ENCODE measurements around the gene NEXMIF.
"Not testable (repeated sequence)": the region's sequence is repeated elsewhere in the genome, so short reads cannot be mapped to it uniquely, and the experiment has no call there.

Gene NEXMIF

DNA sequence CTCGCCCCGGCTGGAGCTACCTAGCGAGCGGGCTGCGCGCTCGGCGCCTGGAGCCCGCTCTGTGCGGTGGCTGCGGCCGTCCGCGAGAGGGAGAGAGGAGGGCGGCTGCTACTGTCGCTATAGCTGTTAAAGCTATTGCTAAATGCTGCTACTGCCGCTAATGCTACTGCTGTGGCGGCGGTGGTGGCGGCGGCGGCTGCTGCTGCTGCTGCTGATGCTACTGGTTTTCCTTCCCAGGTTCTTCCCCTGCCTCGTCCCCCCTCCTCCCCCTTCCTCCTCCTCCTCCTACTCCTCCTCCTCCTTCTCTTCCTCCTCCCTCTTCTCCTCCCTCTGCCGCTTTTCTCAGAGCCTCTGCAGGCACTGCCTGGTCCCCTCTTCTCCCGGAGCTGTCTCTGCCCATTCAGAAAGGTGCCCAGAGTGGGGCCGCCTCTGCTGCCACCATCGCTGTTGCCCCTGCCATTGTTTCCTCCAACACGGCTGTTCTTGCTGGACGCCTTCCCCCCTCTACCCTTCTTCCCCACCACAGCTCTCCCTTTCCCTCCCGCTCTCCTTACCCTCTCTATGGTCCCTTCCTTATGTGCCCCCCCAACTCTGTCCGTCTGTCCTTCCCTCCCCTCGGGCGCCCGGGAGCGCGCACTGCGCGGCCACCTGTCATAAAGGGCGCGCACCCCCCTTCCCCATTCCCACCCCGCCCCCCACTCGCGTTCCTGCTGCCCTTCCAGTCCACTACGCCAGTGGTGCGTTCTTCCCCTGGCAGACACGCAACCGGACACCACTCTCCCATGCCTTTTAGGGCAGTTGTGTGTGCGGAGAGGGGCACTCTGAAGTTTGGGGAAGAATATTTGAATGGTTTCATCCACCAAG is at the start of gene NEXMIF:
NEXMIF (minus strand) TSS at position 228 of the 864 bp plus-strand sequence.
- Histone ChIP-seq H3K4me1 (ENCODE audit: insufficient read depth, low read length) (no peaks in the 10 kb centered on the region), H3K36me3 (ENCODE audit: insufficient read depth, low read length) (no peaks in the 10 kb centered on the region), H3K4me3 (ENCODE audit: low read length) (peak within 1 kb of the TSS; percentile 52), H3K9me3 (ENCODE audit: low read length) (no peaks in the 10 kb centered on the region), H2AFZ (ENCODE audit: low read depth, low read length) (peak within 1 kb of the TSS; percentile 82), H3K27me3 (ENCODE audit: insufficient read depth, low read length) (peaks cover 9% of the 10 kb centered on the region)

DNA sequence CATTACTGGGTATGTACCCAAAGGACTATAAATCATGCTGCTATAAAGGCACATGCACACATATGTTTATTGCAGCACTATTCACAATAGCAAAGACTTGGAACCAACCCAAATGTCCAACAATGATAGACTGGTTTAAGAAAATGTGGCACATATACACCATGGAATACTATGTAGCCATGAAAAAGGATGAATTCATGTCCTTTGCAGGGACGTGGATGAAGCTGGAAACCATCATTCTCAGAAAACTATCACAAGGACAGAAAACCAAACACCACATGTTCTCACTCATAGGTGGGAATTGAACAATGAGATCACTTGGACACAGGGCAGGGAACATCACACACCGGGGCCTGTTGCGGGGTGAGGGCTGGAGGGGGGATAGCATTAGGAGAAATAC is 36.7 kb upstream of the NEXMIF start:
- H3K27me3 ChIP-seq (ENCODE audit: insufficient read depth, low read length); H3K9me3 ChIP-seq (ENCODE audit: low read length); H3K36me3 ChIP-seq (ENCODE audit: insufficient read depth, low read length); H3K4me1 ChIP-seq (ENCODE audit: insufficient read depth, low read length); H2AFZ ChIP-seq (ENCODE audit: low read depth, low read length); H3K4me3 ChIP-seq (ENCODE audit: low read length): not testable (repeated sequence)

GRCh38 chrX:74949717-74950116 is 24.5 kb upstream of the NEXMIF start:
- Histone ChIP-seq H3K27me3 (ENCODE audit: insufficient read depth, low read length) (no peaks in the 10 kb centered on the region), H3K36me3 (ENCODE audit: insufficient read depth, low read length) (no peaks in the 10 kb centered on the region), H3K4me3 (ENCODE audit: low read length) (no peak overlapping the region), H3K9me3 (ENCODE audit: low read length) (no peaks in the 10 kb centered on the region), H2AFZ (ENCODE audit: low read depth, low read length) (no peak overlapping the region), H3K4me1 (ENCODE audit: insufficient read depth, low read length) (no peaks in the 10 kb centered on the region)

DNA sequence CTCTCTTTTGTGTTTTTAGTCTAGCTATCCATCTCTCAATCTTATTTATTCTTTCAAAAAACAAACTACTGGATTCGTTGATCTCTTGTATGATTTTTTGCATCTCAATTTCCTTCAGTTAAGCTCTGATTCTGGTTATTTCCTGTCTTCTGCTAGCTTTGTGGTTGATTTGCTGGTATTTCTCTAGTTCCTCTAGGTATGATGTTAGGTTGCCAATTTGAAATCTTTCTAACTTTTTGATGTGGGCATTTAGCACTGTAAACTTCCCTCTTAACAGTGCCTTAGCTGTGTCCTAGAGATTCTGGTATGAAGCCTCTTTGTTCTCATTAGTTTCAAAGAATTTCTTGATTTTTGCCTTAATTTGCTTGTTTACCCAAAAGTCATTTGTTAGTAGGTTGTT is 15.2 kb upstream of the NEXMIF start:
- no peaks in the 10 kb centered on the region for H3K27me3 ChIP-seq (ENCODE audit: insufficient read depth, low read length)
- no peak overlapping the region for H3K4me3 ChIP-seq (ENCODE audit: low read length)
- no peaks in the 10 kb centered on the region for H3K9me3 ChIP-seq (ENCODE audit: low read length)
- H3K4me1 ChIP-seq (ENCODE audit: insufficient read depth, low read length) = no peaks in the 10 kb centered on the region
- no peak overlapping the region for H2AFZ ChIP-seq (ENCODE audit: low read depth, low read length)
- no peaks in the 10 kb centered on the region for H3K36me3 ChIP-seq (ENCODE audit: insufficient read depth, low read length)

DNA sequence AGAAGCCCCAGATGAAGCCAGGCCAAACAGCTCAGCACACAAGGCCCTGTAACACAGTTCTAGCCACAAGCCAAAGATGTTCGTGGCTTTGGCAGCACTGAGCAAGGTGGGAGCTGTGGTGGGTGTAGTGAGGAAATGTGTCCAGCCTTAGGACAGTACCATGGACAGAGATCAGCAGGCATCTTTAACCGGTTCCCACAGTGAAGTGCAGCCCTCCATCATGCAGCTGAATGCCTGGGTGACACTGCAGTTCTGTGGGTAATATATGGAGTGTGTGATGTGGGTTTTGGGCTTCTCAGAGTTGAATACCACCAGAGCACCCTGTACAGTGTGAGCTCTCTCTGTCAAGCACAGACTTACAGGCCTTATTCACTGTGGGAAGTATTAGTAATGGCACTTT is 6.0 kb upstream of the NEXMIF start:
- Histone ChIP-seq H3K9me3 (ENCODE audit: low read length) (no peaks in the 10 kb centered on the region), H2AFZ (ENCODE audit: low read depth, low read length) (no peak overlapping the region), H3K4me1 (ENCODE audit: insufficient read depth, low read length) (no peaks in the 10 kb centered on the region), H3K27me3 (ENCODE audit: insufficient read depth, low read length) (peaks cover 5% of the 10 kb centered on the region), H3K36me3 (ENCODE audit: insufficient read depth, low read length) (no peaks in the 10 kb centered on the region), H3K4me3 (ENCODE audit: low read length) (no peak overlapping the region)

DNA sequence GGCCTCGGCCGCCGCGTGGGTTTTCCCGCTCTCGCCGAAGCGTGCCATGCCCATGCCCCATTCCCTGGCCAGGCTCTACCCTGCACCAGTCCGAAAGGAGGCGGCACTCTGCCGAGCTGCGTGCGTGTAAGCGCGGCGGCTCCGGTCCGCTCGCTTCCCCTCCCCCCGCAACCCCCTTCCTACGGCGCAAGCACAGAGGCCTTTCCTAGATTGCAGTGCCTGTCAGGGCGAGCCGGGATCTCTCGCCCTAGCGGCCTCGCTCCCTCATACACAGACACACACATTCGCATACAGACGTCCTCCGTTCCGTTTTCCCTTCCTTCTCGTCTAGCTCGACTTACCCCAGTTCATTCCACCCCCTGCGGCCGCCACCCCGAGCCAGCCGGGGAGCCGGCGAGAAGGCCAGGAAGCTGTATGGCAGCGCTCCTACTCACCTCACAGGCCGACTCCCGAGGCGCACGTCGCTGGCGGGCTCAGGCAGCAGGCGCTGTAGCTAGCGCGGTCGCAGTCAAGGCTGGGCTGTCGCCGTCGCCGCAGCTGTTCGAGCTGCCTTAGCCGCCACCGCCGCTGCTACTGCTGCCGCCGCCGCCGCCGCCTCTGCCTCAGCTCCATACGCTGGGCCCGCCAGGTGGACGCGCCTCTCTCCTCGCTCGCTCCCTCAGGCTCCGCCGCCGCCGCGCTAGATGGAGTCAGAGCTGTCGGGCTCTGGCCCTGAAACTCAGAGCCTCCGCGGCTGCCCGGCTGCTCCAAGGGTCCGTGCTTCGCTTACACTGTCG is 615 bp downstream of the NEXMIF start:
- H3K9me3 ChIP-seq (ENCODE audit: low read length) = no peaks in the 10 kb centered on the region
- H3K4me3 ChIP-seq (ENCODE audit: low read length) = peak overlapping the region; percentile 52
- peak overlapping the region; percentile 82 for H2AFZ ChIP-seq (ENCODE audit: low read depth, low read length)
- H3K4me1 ChIP-seq (ENCODE audit: insufficient read depth, low read length) = no peaks in the 10 kb centered on the region
- H3K27me3 ChIP-seq (ENCODE audit: insufficient read depth, low read length) = peaks cover 9% of the 10 kb centered on the region
- no peaks in the 10 kb centered on the region for H3K36me3 ChIP-seq (ENCODE audit: insufficient read depth, low read length)

- Histone ChIP-seq H3K36me3 (ENCODE audit: insufficient read depth, low read length) (no peaks in the 10 kb centered on the region), H3K9me3 (ENCODE audit: low read length) (no peaks in the 10 kb centered on the region), H2AFZ (ENCODE audit: low read depth, low read length) (peak overlapping the region; percentile 82), H3K4me1 (ENCODE audit: insufficient read depth, low read length) (no peaks in the 10 kb centered on the region), H3K4me3 (ENCODE audit: low read length) (peak overlapping the region; percentile 52), H3K27me3 (ENCODE audit: insufficient read depth, low read length) (peaks cover 9% of the 10 kb centered on the region)
These were observed 1.3 kb downstream of the NEXMIF start for GRCh38 chrX:74923942-74924448.

DNA sequence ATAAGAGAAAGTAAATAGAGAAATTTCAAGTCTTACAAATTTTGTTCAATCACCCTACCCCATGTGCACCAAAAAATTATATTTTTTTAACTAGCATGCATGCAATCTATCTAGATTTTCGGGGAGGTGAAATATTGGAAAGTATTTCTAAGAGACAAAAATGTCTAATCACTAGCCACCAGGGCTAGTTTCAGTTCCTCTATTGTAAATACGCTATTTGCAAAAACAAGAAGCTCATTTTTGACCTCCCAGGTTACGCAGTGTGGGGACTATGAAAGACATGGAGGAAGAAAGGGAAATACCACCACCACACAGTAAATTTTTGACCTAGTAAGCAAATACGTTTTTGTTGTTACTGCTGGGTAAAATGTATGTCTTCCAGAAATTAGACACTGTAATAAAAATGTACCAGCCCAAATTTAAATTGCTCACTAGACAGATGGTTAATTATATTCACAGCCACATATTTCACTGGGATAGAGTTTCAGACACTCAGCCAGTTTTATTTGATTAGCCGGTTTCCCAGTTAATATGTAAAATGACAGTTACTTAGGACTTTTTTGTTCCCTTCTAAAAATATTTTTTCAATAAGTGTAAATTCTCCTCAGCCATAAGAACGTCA is 2.2 kb downstream of the NEXMIF start:
- Histone ChIP-seq H2AFZ (ENCODE audit: low read depth, low read length) (no peak overlapping the region), H3K36me3 (ENCODE audit: insufficient read depth, low read length) (no peaks in the 10 kb centered on the region), H3K4me1 (ENCODE audit: insufficient read depth, low read length) (no peaks in the 10 kb centered on the region), H3K27me3 (ENCODE audit: insufficient read depth, low read length) (peaks cover 9% of the 10 kb centered on the region), H3K4me3 (ENCODE audit: low read length) (no peak overlapping the region), H3K9me3 (ENCODE audit: low read length) (no peaks in the 10 kb centered on the region)

GRCh38 chrX:74911494-74911893 is 13.8 kb downstream of the NEXMIF start:
- no peaks in the 10 kb centered on the region for H3K4me1 ChIP-seq (ENCODE audit: insufficient read depth, low read length)
- H3K9me3 ChIP-seq (ENCODE audit: low read length) = no peaks in the 10 kb centered on the region
- H3K4me3 ChIP-seq (ENCODE audit: low read length) = no peak overlapping the region
- H3K27me3 ChIP-seq (ENCODE audit: insufficient read depth, low read length) = peaks cover 2% of the 10 kb centered on the region
- H3K36me3 ChIP-seq (ENCODE audit: insufficient read depth, low read length) = no peaks in the 10 kb centered on the region
- H2AFZ ChIP-seq (ENCODE audit: low read depth, low read length) = no peak overlapping the region

DNA sequence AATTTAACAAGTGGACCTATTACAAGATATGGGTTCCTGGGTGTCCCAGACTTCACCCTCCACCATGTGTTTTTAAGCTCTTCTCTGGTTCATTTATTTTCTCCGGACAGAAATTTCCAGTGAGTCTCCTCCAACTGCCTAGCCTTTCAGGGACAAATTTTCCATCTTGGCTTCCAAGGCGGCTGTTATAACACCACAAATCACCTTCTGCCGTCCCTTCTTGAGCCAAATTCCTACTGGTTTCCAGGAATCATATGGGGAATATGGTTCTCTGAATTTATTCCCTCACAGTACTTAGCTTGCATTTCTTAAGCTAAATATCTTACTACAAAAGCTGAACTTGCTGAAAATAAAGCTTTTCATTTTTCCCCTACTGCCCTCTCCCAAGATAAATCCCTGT is 18.8 kb downstream of the NEXMIF start:
- Histone ChIP-seq H3K36me3 (ENCODE audit: insufficient read depth, low read length) (no peaks in the 10 kb centered on the region), H2AFZ (ENCODE audit: low read depth, low read length) (no peak overlapping the region), H3K4me1 (ENCODE audit: insufficient read depth, low read length) (no peaks in the 10 kb centered on the region), H3K9me3 (ENCODE audit: low read length) (no peaks in the 10 kb centered on the region), H3K27me3 (ENCODE audit: insufficient read depth, low read length) (peaks cover 2% of the 10 kb centered on the region), H3K4me3 (ENCODE audit: low read length) (no peak overlapping the region)

- Histone ChIP-seq H3K4me1 (ENCODE audit: insufficient read depth, low read length) (no peaks in the 10 kb centered on the region), H2AFZ (ENCODE audit: low read depth, low read length) (no peak overlapping the region), H3K27me3 (ENCODE audit: insufficient read depth, low read length) (peaks cover 2% of the 10 kb centered on the region), H3K4me3 (ENCODE audit: low read length) (no peak overlapping the region), H3K36me3 (ENCODE audit: insufficient read depth, low read length) (no peaks in the 10 kb centered on the region), H3K9me3 (ENCODE audit: low read length) (no peaks in the 10 kb centered on the region)
These were observed 22.4 kb downstream of the NEXMIF start for GRCh38 chrX:74902806-74903205.

GRCh38 chrX:74892561-74892960 is 32.7 kb downstream of the NEXMIF start:
- no peaks in the 10 kb centered on the region for H3K36me3 ChIP-seq (ENCODE audit: insufficient read depth, low read length)
- no peaks in the 10 kb centered on the region for H3K9me3 ChIP-seq (ENCODE audit: low read length)
- no peaks in the 10 kb centered on the region for H3K4me1 ChIP-seq (ENCODE audit: insufficient read depth, low read length)
- H3K27me3 ChIP-seq (ENCODE audit: insufficient read depth, low read length) = peaks cover 7% of the 10 kb centered on the region
- H3K4me3 ChIP-seq (ENCODE audit: low read length) = no peak overlapping the region
- H2AFZ ChIP-seq (ENCODE audit: low read depth, low read length) = no peak overlapping the region
